SJSA1 (cell line): Measurements from ENCODE around the gene R3HDM4. TPM values are rescaled to one million over a fixed set of nuclear protein-coding genes. Genes with fewer than 3 reads are reported as not detected.
A peak's percentile ranks its signal among the peaks of the same experiment; 100 is the strongest.

Experiments
- DNase-seq, 2 experiments: peaks; one replicate each; pipeline ENCODE4 v3.0.0-alpha.2; 2015 to 2020; ENCODE audit warnings: low spot score in 2 of 2, low read depth in 1 of 2
- H3K27ac ChIP-seq: fragments of 250-450 bp; sonication (Bioruptor Pico); 2 replicates; pipeline ENCODE4 v1.5.1; 2020; ENCODE audit warnings: mild to moderate bottlenecking, moderate library complexity
- H3K27me3 ChIP-seq: fragments of 250-450 bp; sonication (Bioruptor Pico); replicated peaks from 2 replicates; pipeline ENCODE4 v1.5.1; 2020; ENCODE audit warnings: mild to moderate bottlenecking, moderate library complexity
- H3K36me3 ChIP-seq: fragments of 250-450 bp; sonication (Bioruptor Pico); 2 replicates; pipeline ENCODE4 v1.5.1; 2020; ENCODE audit warnings: mild to moderate bottlenecking
- H3K4me1 ChIP-seq: fragments of 250-450 bp; sonication (Bioruptor Pico); replicated peaks from 2 replicates; pipeline ENCODE4 v1.6.1; 2021; ENCODE audit warnings: mild to moderate bottlenecking
- H3K4me3 ChIP-seq: fragments of 250-450 bp; sonication (Bioruptor Pico); 2 replicates; pipeline ENCODE4 v1.5.1; 2020; ENCODE audit warnings: mild to moderate bottlenecking
- H3K9me3 ChIP-seq: fragments of 250-450 bp; sonication (Bioruptor Pico); replicated peaks from 2 replicates; pipeline ENCODE4 v1.5.1; 2020; ENCODE audit warnings: mild to moderate bottlenecking
- total RNA-seq: library from RNA; depleted of rRNA; stranded (reverse); fragments of >200 nt; shearing (Covaris generic); gene quantifications from 2 replicates; pipeline ENCODE4 v1.2.3, GENCODE V29; 2014

The R3HDM4 gene
- total RNA-seq, 1 experiment from 2014 or later: 38.2 TPM

DNA sequence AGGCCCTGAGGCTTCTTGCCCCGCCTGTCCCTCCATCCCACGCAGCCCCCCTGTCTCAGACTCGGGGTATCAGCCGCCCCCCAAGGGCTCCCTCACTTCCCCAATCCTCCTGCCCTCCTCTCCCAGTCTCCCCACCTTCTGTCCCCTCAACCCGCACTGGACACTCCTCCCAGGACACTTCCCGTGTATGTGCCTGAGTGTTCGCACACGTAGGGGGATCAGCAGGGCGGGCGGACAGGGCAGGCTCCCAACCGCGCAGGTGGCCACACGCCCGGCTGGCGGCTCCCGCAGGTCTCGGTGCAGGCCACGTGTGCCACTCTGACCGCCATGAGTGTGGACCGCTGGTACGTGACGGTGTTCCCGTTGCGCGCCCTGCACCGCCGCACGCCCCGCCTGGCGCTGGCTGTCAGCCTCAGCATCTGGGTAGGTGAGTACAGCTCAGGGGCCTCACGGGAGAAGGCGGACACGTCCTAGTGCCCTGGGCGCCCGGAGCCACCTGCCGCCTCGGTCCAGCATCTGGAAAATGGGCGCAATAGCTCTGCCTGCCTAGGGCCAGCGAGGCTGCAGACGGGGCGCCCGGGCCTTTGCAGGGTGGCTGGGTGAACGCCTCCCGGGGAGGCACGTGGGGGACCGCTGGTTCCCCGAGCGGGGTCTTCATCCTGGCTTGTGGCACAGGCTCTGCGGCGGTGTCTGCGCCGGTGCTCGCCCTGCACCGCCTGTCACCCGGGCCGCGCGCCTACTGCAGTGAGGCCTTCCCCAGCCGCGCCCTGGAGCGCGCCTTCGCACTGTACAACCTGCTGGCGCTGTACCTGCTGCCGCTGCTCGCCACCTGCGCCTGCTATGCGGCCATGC, 6.4 kb upstream of the R3HDM4 start:
- no peak overlapping the region for H3K4me3 ChIP-seq
- peaks cover 15% of the 10 kb centered on the region for H3K4me1 ChIP-seq
- DNase-seq: peak in 1 of 2 experiments; percentile 38
- peaks cover 45% of the 10 kb centered on the region for H3K27me3 ChIP-seq
- H3K9me3 ChIP-seq: peaks cover 4% of the 10 kb centered on the region; the same call in 1 of the 2 replicates
- no peaks in the 10 kb centered on the region for H3K36me3 ChIP-seq
- H3K27ac ChIP-seq: no peak overlapping the region

DNA sequence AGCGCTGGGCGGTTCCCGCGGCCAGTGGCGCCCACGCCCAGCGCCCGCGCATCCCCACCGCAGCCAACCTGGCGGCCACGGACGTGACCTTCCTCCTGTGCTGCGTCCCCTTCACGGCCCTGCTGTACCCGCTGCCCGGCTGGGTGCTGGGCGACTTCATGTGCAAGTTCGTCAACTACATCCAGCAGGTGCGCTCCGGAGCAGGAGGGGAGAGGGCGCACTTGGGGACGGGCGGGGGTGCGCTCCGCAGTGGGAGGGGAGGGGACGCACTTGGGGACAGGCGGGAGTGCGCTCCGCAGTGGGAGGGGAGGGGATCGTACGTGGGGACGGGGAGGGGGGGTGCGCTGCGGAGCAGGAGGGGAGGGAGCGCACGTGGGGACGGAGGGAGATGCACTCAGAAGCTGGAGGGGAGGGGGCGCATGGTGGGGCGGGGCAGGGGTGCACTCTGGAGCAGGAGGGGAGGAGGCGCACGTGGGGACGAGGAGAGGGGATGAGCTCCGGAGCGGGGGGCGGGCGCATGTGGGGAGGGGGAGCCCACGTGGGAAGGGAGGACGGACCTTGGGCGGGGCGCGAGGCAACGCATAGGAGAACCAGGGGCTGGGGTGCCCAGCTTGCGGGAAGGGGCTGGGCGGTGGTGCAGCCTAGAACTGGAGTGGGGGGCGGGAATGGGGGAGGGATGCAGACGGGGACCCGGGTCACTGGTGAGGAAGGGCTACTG, 5.6 kb upstream of the R3HDM4 start:
- peaks cover 16% of the 10 kb centered on the region for H3K4me1 ChIP-seq
- H3K4me3 ChIP-seq: no peak overlapping the region
- no peak overlapping the region for H3K27ac ChIP-seq
- H3K27me3 ChIP-seq: peaks cover 45% of the 10 kb centered on the region
- H3K36me3 ChIP-seq: no peaks in the 10 kb centered on the region
- peaks cover 4% of the 10 kb centered on the region; the same call in 1 of the 2 replicates for H3K9me3 ChIP-seq
- peak in 1 of 2 experiments; percentile 48 for DNase-seq

DNA sequence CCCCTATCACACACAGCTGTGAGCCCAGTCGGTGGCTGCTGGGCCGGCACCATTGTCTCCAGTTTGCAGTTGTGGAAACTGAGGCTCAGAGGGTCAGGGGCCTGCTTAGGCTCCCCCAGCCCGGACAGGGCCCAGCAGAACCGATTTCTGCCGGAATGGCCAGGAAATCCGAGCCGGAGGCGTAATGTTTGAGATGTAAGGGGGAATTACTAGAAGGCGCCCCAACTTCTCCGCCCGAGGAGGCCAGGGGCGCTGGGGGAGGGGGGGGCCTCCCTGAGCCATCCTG, 5.1 kb upstream of the R3HDM4 start:
- no peak for DNase-seq

DNA sequence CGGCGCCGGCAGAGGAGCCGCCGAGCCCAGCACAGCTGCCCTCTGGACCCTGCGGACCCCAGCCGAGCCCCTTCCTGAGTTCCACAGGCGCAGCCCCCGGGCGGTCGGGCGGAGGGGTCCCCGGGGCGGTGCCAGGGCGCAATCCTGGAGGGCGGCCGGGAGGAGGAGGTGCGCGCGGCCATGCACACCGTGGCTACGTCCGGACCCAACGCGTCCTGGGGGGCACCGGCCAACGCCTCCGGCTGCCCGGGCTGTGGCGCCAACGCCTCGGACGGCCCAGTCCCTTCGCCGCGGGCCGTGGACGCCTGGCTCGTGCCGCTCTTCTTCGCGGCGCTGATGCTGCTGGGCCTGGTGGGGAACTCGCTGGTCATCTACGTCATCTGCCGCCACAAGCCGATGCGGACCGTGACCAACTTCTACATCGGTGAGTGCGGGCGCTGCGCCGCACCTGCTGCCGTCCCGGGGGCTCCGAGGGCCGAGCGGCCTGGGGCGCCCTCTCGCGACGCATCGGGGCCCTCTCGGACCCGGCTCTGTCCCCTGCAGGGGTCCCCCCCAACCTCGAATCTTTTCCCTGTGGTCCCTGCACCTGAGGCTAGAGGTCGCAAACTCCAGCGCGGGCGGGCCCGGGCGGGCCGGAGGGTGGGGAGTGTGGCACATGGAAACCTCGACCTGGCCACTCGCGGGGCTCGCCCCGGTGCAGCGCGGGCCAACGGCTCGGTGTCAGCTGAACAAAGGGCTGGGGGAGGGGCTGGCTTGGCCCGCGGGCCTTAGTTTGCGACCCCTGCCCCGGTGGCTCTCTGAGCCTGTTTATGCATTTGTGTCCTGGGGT, 4.5 kb upstream of the R3HDM4 start, which contains the start of gene KISS1R:
TSS of gene KISS1R (plus strand) at position 11 of the 829 bp plus-strand sequence. CDS start at position 181, 170 bp downstream.
- DNase-seq: peak in 1 of 2 experiments; percentile 50
- no peak within 1 kb of the TSS; the same call in 1 of the 2 replicates for H3K4me3 ChIP-seq
- peaks cover 21% of the 10 kb centered on the region for H3K4me1 ChIP-seq

More for the DNA sequence above, 5.1 kb upstream of the R3HDM4 start:
- H3K27ac ChIP-seq: no peak overlapping the region
- no peaks in the 10 kb centered on the region for H3K36me3 ChIP-seq
- peaks cover 4% of the 10 kb centered on the region; the same call in 1 of the 2 replicates for H3K9me3 ChIP-seq
- H3K4me1 ChIP-seq: peaks cover 21% of the 10 kb centered on the region
- peaks cover 45% of the 10 kb centered on the region for H3K27me3 ChIP-seq
- H3K4me3 ChIP-seq: no peak overlapping the region

DNA sequence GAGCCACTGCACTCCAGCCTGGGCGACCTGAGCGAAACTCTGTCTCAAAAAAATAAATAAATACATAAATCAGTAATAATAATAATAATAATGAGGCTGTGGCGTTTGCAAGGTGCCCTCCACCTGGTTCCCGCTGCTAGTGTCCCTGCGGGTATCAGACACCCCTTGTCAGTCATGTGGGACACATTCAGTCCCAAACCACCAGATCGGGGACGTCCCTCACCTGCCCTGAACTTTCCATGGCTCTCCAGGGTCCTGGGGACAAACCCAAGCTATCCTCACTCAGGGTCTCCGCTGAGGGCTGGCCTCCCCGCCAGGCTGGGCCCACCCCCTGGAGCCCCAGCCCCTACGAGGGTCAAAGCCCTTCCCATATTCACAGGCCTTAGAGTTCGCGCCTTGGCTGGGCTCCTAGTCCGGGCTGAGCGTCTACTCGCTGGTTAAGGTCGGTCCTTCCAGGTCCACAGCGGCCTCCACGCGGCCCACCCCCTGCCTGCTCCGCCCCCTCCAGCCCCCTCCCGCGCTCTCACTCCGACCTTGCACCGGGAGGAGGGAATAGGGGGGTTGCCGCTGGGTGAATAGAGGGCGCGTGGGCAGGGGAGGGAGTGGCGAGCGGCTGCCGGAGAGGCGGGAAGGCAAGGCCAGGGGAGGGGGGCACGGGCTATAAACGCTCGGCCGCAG, 3.8 kb upstream of the R3HDM4 start:
- no peak overlapping the region for H3K4me3 ChIP-seq
- H3K27ac ChIP-seq: no peak overlapping the region
- peaks cover 21% of the 10 kb centered on the region for H3K4me1 ChIP-seq
- no peaks in the 10 kb centered on the region for H3K36me3 ChIP-seq
- no peak for DNase-seq
- peaks cover 45% of the 10 kb centered on the region for H3K27me3 ChIP-seq
- H3K9me3 ChIP-seq: peaks cover 4% of the 10 kb centered on the region; the same call in 1 of the 2 replicates

More for the DNA sequence above, 4.5 kb upstream of the R3HDM4 start, which contains the start of gene KISS1R:
- Histone ChIP-seq H3K27me3 (peaks cover 45% of the 10 kb centered on the region), H3K36me3 (no peaks in the 10 kb centered on the region), H3K27ac (no peak within 1 kb of the TSS), H3K9me3 (peaks cover 4% of the 10 kb centered on the region; the same call in 1 of the 2 replicates)

DNA sequence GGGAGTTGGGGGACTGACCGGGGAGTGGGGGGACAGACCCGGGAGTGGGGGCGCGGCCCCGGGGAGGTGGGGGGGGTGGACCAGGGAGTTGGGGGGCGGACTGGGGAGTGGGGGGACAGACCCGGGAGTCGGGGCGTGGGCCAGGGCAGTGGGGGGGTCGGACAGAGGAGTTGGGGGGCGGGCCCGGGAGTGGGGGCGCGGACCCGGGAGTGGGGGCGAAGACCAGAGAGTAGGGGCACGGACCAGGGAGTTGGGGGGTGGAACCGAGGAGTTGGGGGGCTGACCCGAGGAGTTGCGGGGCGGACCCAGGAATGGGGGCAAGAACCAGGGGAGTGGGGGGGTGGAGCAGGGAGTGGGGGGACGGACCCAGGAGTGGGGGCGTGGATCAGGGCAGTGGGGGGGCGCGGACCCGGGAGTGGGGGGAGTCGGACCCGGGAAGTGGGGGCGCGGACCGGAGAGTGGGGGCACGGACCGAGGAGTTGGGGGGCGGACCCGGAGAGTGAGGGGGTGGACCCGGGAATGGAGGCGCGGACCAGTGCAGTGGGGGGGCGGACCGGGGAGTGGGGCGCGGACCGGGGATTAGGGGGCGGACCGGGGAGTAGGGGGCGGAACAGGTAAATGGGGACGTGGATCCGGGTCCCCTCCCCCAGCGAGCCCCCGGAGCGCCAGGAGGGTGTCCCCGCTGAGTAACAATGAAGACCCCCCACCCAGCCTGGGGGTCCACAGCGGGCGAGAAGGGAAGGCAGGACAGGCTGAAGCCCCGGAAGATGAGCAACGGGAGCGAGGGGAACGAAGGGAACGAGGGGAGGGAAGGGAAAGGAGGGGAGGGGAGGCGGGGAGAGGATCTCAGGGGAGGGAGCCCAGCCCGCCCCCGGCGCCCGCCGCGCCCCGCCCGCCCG, 589 bp downstream of the R3HDM4 start:
- peaks cover 12% of the 10 kb centered on the region for H3K27me3 ChIP-seq
- H3K9me3 ChIP-seq: peaks cover 3% of the 10 kb centered on the region; the same call in 1 of the 2 replicates
- DNase-seq: no peak
- H3K4me1 ChIP-seq: peaks cover 18% of the 10 kb centered on the region
- peak overlapping the region; percentile 57 for H3K4me3 ChIP-seq
- H3K27ac ChIP-seq: no peak overlapping the region
- peaks cover 7% of the 10 kb centered on the region; the same call in 1 of the 2 replicates for H3K36me3 ChIP-seq

DNA sequence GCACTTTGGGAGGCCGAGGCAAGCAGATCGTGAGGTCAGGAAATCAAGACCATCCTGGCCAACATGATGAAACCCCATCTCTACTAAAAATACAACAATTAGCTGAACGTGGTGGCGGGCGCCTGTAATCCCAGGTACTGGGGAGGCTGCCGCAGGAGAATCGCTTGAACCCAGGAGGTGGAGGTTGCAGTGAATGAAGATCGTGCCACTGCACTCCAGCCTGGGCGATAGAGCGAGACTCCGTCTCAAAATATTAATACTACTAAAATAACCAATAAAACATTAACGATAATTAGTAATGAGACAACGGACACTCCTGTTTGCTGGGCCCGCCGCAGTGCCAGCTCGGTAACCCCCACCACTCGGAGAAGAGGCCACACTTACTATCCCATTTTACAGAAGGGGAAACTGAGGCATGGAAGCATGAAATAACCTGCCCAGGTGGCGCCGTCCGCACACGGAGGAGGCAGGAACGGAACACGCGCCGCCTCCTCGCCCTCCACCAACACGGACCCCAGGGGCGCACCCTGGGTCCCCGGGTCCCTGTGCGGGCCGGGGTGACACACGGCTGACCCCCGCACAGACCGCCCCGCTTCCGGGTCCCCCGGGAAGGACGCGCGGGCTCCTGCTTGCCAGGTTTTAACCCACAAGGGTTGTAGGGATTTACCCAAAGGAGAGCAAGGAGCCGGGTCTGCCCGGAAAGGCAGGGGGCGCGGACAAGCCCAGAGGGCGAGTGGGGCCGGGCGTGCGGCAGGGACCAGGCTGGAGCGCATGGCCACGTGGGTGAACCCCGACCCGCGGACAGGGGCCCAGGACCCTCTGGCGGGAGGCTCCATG, 1.6 kb downstream of the R3HDM4 start:
- Histone ChIP-seq H3K27me3 (0 out of 2 replicates have a peak, but pooled peaks cover 2% of the 10 kb centered on the region), H3K4me1 (peaks cover 14% of the 10 kb centered on the region), H3K9me3 (no peaks in the 10 kb centered on the region; the same call in 1 of the 2 replicates), H3K4me3 (no peak overlapping the region), H3K27ac (no peak overlapping the region), H3K36me3 (peaks cover 7% of the 10 kb centered on the region; the same call in 1 of the 2 replicates)
- no peak for DNase-seq

DNA sequence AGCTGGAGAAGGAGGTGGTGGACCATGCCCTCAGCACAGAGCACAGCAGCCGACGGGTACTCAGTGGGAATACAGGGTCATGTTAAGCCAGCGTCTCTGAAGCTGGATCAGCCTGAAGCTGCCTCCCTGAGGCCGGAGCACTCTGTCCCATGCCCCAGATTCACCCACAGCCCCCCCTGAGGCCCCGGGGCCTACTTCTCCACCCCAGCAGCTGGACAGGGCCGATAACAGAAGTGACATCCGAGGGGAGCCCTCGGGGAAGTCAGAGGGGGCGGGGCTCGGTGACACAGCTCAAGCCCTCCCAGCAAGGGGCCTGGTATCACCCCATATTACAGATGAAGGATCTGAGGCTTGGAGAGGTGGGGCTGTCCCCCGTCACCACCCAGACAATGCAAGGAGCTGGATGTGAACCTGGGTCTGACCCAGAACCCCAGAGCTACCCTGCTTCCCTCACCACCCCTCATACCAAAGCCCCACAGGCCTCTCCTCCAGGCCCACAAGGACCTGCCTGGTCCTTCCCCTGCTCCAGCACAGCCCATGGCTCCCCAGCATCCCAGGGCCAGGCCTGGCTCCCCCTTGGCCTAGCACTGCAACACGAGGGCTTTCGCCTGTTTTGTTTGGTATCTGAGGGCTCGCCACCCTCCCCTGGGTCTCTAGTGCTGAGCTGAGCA, 5.7 kb downstream of the R3HDM4 start:
- H3K4me3 ChIP-seq: no peak overlapping the region
- H3K36me3 ChIP-seq: peaks cover 11% of the 10 kb centered on the region; the same call in 1 of the 2 replicates
- no peaks in the 10 kb centered on the region for H3K27me3 ChIP-seq
- DNase-seq: no peak
- H3K27ac ChIP-seq: no peak overlapping the region
- peaks cover 8% of the 10 kb centered on the region for H3K4me1 ChIP-seq
- H3K9me3 ChIP-seq: no peaks in the 10 kb centered on the region; the same call in 1 of the 2 replicates

DNA sequence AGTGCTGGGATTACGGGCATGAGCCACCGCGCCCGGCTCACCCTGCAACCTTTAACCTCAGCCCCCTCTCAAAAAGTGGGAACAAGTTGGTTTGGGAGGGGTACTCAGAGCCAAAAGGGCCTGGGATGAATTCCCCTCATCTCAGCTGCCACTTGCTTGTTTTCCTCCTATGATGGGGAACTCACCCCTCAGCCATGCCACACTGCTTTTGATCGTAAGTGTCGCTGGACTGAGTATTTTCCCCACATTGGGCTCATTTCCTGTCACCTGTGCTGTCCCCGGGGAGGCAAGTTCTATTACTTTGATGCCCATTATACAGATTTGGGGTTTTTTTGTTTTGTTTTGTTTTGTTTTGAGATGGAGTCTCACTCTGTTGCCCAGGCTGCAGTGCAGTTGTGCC, 6.5 kb downstream of the R3HDM4 start:
- Histone ChIP-seq H3K4me3 (no peak overlapping the region), H3K27me3 (no peaks in the 10 kb centered on the region), H3K9me3 (no peaks in the 10 kb centered on the region), H3K36me3 (peaks cover 12% of the 10 kb centered on the region), H3K27ac (no peak overlapping the region), H3K4me1 (peaks cover 8% of the 10 kb centered on the region)
- DNase-seq: no peak

DNA sequence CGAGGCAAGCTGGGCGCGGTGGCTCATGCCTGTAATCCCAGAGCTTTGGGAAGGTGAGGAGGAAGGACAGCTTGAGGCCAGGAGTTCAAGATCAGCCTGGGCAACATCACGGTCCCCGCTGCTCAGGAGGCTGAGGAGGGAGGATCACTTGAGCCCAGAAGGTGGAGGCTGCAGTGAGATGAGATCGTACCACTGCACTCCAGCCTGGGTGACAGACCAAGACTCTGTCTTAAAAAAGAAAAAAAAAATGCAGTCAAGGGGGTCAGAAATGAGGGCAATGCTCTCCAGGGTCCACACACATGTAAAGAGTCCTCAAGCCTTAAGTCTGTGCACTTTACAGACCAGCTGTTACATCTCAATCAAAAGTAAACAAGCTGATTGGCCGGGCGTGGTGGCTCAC, 8.5 kb downstream of the R3HDM4 start:
- Histone ChIP-seq H3K27me3 (no peaks in the 10 kb centered on the region), H3K27ac (no peak overlapping the region)

DNA sequence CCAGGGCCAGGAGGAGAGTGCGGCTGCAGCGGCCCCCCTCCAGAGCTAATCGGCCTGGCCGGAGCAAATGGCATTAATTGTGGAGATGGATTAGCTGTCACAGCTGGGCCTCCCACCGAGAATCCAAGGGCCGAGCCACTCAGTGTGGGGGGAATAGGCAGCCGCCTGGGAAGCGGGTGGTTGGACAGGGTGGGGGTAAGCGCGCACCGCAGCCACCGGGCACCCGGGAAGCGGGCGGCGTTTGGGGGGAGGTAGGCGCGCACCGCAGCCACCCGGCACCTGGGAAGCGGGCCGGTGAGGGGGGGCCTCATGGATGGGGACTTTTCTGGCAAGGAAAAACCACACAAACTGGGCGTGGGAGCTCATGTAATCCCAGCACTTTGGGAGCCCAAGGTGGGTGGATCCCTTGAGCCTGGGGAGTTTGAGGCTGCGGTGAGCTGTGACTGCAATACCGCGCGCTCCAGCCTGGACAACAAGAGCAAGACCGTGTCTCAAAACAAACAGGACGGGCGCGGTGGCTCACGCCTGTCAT, 9.7 kb downstream of the R3HDM4 start:
- Histone ChIP-seq H3K4me1 (no peaks in the 10 kb centered on the region), H3K27ac (no peak overlapping the region), H3K9me3 (no peaks in the 10 kb centered on the region), H3K36me3 (peaks cover 25% of the 10 kb centered on the region), H3K4me3 (no peak overlapping the region), H3K27me3 (no peaks in the 10 kb centered on the region)
- DNase-seq: no peak

More for the DNA sequence above, 8.5 kb downstream of the R3HDM4 start:
- no peak for DNase-seq
- Histone ChIP-seq H3K36me3 (peaks cover 20% of the 10 kb centered on the region), H3K9me3 (no peaks in the 10 kb centered on the region), H3K4me3 (no peak overlapping the region), H3K4me1 (peaks cover 8% of the 10 kb centered on the region)
